GM23338 (cell line): ENCODE measurements around the gene DYRK4. TPM values are rescaled to one million over a fixed set of nuclear protein-coding genes. Genes with fewer than 3 reads are reported as not detected.
A peak's percentile ranks its signal among the peaks of the same experiment; 100 is the strongest.

Experiments used
- ATAC-seq: fragments of 200-7000 bp; cut with Tn5 transposase; 3 replicates; pipeline ENCODE4 v1.9.1; 2020
- DNase-seq: peaks from one replicate; pipeline ENCODE4 v3.0.0-alpha.2; 2015; ENCODE audit warnings: low spot score
- H2AFZ ChIP-seq: fragments of 200-600 bp; sonication (generic); 2 replicates; pipeline ENCODE4 v1.8.0; 2016; ENCODE audit warnings: antibody characterized with exemption, mild to moderate bottlenecking, moderate library complexity
- H3F3A ChIP-seq: fragments of 200-600 bp; sonication (generic); replicated peaks from 2 replicates; pipeline ENCODE4 v1.8.0; 2017; ENCODE audit warnings: antibody characterized with exemption, mixed run types, low read depth
- H3K27ac ChIP-seq: fragments of 200-600 bp; sonication (generic); 2 replicates; pipeline ENCODE4 v1.6.1; 2016; ENCODE audit warnings: low read depth
- H3K27me3 ChIP-seq: fragments of 200-600 bp; sonication (generic); 2 replicates; pipeline ENCODE4 v1.8.0; 2016; ENCODE audit warnings: mild to moderate bottlenecking, mixed run types, moderate library complexity; ENCODE audit not compliant: insufficient read depth
- H3K36me3 ChIP-seq: fragments of 200-600 bp; sonication (generic); 2 replicates; pipeline ENCODE4 v1.8.0; 2016; ENCODE audit warnings: mild to moderate bottlenecking; ENCODE audit not compliant: insufficient read depth
- H3K4me1 ChIP-seq: fragments of 200-600 bp; sonication (generic); 2 replicates; pipeline ENCODE4 v1.8.0; 2016; ENCODE audit warnings: mild to moderate bottlenecking, moderate library complexity; ENCODE audit not compliant: insufficient read depth
- H3K4me2 ChIP-seq: fragments of 200-600 bp; sonication (generic); 2 replicates; pipeline ENCODE4 v1.7.1; 2017; ENCODE audit warnings: mixed run types
- H3K4me3 ChIP-seq: fragments of 200-600 bp; sonication (generic); 2 replicates; pipeline ENCODE4 v1.6.1; 2016; ENCODE audit warnings: mixed run types
- H3K79me2 ChIP-seq: fragments of 200-600 bp; sonication (generic); replicated peaks from 2 replicates; pipeline ENCODE4 v1.8.0; 2017; ENCODE audit warnings: mild to moderate bottlenecking; ENCODE audit not compliant: insufficient read depth
- H3K9me2 ChIP-seq: fragments of 200-600 bp; sonication (generic); 2 replicates; pipeline ENCODE4 v1.8.0; 2017; ENCODE audit not compliant: insufficient read depth
- H4K20me1 ChIP-seq: fragments of 200-600 bp; sonication (generic); replicated peaks from 2 replicates; pipeline ENCODE4 v1.8.0; 2017; ENCODE audit warnings: mild to moderate bottlenecking; ENCODE audit not compliant: insufficient read depth
- H3K27ac Mint-ChIP-seq: 2 replicates; pipeline ENCODE4 v1.8.0; 2020; ENCODE audit warnings: inconsistent platforms, mild to moderate bottlenecking, moderate library complexity, mixed read lengths
- H3K27me3 Mint-ChIP-seq: 3 replicates; pipeline ENCODE4 v1.8.0; 2022; ENCODE audit warnings: low read depth, mild to moderate bottlenecking, moderate library complexity, mixed read lengths, inconsistent platforms; ENCODE audit not compliant: insufficient read depth, poor library complexity
- H3K36me3 Mint-ChIP-seq: 3 replicates; pipeline ENCODE4 v1.8.0; 2021; ENCODE audit warnings: low read depth, mild to moderate bottlenecking, inconsistent platforms, moderate library complexity, mixed read lengths
- H3K4me1 Mint-ChIP-seq: 3 replicates; pipeline ENCODE4 v1.8.0; 2020; ENCODE audit warnings: mild to moderate bottlenecking, inconsistent platforms, mixed read lengths
- H3K4me3 Mint-ChIP-seq: 3 replicates; pipeline ENCODE4 v1.8.0; 2021; ENCODE audit warnings: moderate library complexity, mild to moderate bottlenecking, inconsistent platforms, mixed read lengths
- H3K9me3 Mint-ChIP-seq: 3 replicates; pipeline ENCODE4 v1.8.0; 2020; ENCODE audit warnings: moderate library complexity, mild to moderate bottlenecking, inconsistent platforms, mixed read lengths
- CREB1 ChIP-seq: fragments of 250-450 bp; sonication (Bioruptor Pico); IDR thresholded peaks from 2 replicates; pipeline ENCODE4 v1.5.0; 2020; ENCODE audit warnings: low read depth, mild to moderate bottlenecking, moderate library complexity
- CTCF ChIP-seq, 2 experiments: fragments of 200-600 bp in 1 of 2; sonication (generic) in 1 of 2; conservative IDR thresholded peaks; 2 replicates each; pipeline versions ENCODE4 v1.5.1 to v1.6.1; 2016 to 2017; ENCODE audit warnings: antibody characterized with exemption in 2 of 2, low read depth in 2 of 2, mild to moderate bottlenecking in 2 of 2, moderate library complexity in 1 of 2
- ETS1 ChIP-seq: IDR thresholded peaks from 2 replicates; pipeline ENCODE4 v1.6.1; 2016; ENCODE audit warnings: antibody characterized with exemption
- EZH2 ChIP-seq: fragments of 200-600 bp; sonication (generic); IDR thresholded peaks from one replicate; pipeline ENCODE4 v1.8.0; 2017; ENCODE audit warnings: antibody characterized with exemption, mild to moderate bottlenecking, low read depth; ENCODE audit not compliant: unreplicated experiment
- EZH2phosphoT487 ChIP-seq: fragments of 200-600 bp; sonication (generic); IDR thresholded peaks from one replicate; pipeline ENCODE4 v1.8.1; 2018; ENCODE audit warnings: antibody characterized with exemption; ENCODE audit not compliant: unreplicated experiment
- JUNB ChIP-seq: IDR thresholded peaks from one replicate; pipeline ENCODE4 v1.6.1; 2016; ENCODE audit warnings: antibody characterized with exemption; ENCODE audit not compliant: unreplicated experiment
- NANOG ChIP-seq: IDR thresholded peaks from 2 replicates; pipeline ENCODE4 v1.6.1; 2016; ENCODE audit warnings: antibody characterized with exemption, borderline replicate concordance
- POLR2AphosphoS5 ChIP-seq: IDR thresholded peaks from 2 replicates; pipeline ENCODE4 v1.6.1; 2016; ENCODE audit warnings: antibody characterized with exemption, low read depth
- STAT1 ChIP-seq: IDR thresholded peaks from one replicate; pipeline ENCODE4 v1.6.1; 2016; ENCODE audit warnings: antibody characterized with exemption; ENCODE audit not compliant: unreplicated experiment
- ZNF114 ChIP-seq: fragments of 250-450 bp; sonication (Bioruptor Pico); IDR thresholded peaks from 2 replicates; pipeline ENCODE4 v1.5.0; 2020; ENCODE audit warnings: mild to moderate bottlenecking, moderate library complexity
- ZNF331 ChIP-seq: fragments of 250-450 bp; sonication (Bioruptor Pico); IDR thresholded peaks from 2 replicates; pipeline ENCODE4 v1.5.0; 2020; ENCODE audit warnings: low read depth, mild to moderate bottlenecking, moderate library complexity
- ZNF462 ChIP-seq: fragments of 250-450 bp; sonication (Bioruptor Pico); IDR thresholded peaks from 2 replicates; pipeline ENCODE4 v1.5.0; 2020; ENCODE audit warnings: mild to moderate bottlenecking, moderate library complexity
- polyA plus RNA-seq: library from polyadenylated mRNA; unstranded; fragments of >200 nt; fragmentation: Nextera tagmentation; extraction: Ambion mirVana; gene quantifications from 2 replicates; pipeline ENCODE4 v1.2.1, GENCODE V29; 2016
- total RNA-seq: library from RNA; depleted of rRNA; stranded (reverse); fragments of >200 nt; shearing (Covaris generic); gene quantifications from 2 replicates; pipeline ENCODE4 v1.2.3, GENCODE V29; 2014
- TF ChIP-seq, protein P1 (sequence below): IDR thresholded peaks from one replicate; pipeline ENCODE4 v1.6.1; 2018; ENCODE audit warnings: antibody characterized with exemption; ENCODE audit not compliant: unreplicated experiment

Gene DYRK4
- total and polyA plus RNA-seq, 2 experiments from 2014 or later: 11.3 to 16.9 TPM

- no peak for ATAC-seq
- H3K27ac Mint-ChIP-seq: peak overlapping the region; percentile 98
- Histone ChIP-seq H3K79me2 (peaks cover 58% of the 10 kb centered on the region), H3K9me2 (no peaks in the 10 kb centered on the region), H3K27ac (peak overlapping the region; percentile 94), H3K4me1 (peaks cover 17% of the 10 kb centered on the region), H3F3A (no peaks in the 10 kb centered on the region), H3K4me2 (peak overlapping the region; percentile 80), H4K20me1 (no peaks in the 10 kb centered on the region; the same call in 1 of the 2 replicates), H2AFZ (peak overlapping the region; percentile 91), H3K36me3 (no peaks in the 10 kb centered on the region), H3K4me3 (peak overlapping the region; percentile 79), H3K27me3 (no peaks in the 10 kb centered on the region)
- no peaks in the 10 kb centered on the region for H3K36me3 Mint-ChIP-seq
- no peak for DNase-seq
- no peak for TF ChIP-seq ZNF462 (CRISPR knock-in tag)
- no peak for TF ChIP-seq NANOG
- TF ChIP-seq EZH2: no peak
- no peak for TF ChIP-seq STAT1
- TF ChIP-seq, protein P1, sequence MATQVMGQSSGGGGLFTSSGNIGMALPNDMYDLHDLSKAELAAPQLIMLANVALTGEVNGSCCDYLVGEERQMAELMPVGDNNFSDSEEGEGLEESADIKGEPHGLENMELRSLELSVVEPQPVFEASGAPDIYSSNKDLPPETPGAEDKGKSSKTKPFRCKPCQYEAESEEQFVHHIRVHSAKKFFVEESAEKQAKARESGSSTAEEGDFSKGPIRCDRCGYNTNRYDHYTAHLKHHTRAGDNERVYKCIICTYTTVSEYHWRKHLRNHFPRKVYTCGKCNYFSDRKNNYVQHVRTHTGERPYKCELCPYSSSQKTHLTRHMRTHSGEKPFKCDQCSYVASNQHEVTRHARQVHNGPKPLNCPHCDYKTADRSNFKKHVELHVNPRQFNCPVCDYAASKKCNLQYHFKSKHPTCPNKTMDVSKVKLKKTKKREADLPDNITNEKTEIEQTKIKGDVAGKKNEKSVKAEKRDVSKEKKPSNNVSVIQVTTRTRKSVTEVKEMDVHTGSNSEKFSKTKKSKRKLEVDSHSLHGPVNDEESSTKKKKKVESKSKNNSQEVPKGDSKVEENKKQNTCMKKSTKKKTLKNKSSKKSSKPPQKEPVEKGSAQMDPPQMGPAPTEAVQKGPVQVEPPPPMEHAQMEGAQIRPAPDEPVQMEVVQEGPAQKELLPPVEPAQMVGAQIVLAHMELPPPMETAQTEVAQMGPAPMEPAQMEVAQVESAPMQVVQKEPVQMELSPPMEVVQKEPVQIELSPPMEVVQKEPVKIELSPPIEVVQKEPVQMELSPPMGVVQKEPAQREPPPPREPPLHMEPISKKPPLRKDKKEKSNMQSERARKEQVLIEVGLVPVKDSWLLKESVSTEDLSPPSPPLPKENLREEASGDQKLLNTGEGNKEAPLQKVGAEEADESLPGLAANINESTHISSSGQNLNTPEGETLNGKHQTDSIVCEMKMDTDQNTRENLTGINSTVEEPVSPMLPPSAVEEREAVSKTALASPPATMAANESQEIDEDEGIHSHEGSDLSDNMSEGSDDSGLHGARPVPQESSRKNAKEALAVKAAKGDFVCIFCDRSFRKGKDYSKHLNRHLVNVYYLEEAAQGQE: no peak
- TF ChIP-seq CREB1 (CRISPR knock-in tag): no peak
- TF ChIP-seq EZH2phosphoT487: no peak
- TF ChIP-seq ETS1: no peak
- no peak for TF ChIP-seq ZNF114 (CRISPR knock-in tag)
- TF ChIP-seq ZNF331 (CRISPR knock-in tag): no peak
- no peak for TF ChIP-seq JUNB
- TF ChIP-seq POLR2AphosphoS5: no peak
- TF ChIP-seq CTCF (conservative IDR thresholded peaks at IDR 0.05; ENCODE audit: low read depth in 2 of 2): no peak
- peaks cover 11% of the 10 kb centered on the region; the same call in 2 of the 3 replicates for H3K4me1 Mint-ChIP-seq
- H3K4me3 Mint-ChIP-seq: peak overlapping the region; percentile 93
- H3K9me3 Mint-ChIP-seq: no peaks in the 10 kb centered on the region
- H3K27me3 Mint-ChIP-seq: peaks cover 6% of the 10 kb centered on the region
Observed at GRCh38 chr12:4649358-4649661, 87.3 kb downstream of the DYRK4 start.
